Endodermal cell (in vitro differentiated cells): Measurements from ENCODE around the gene PTPRT. TPM values are rescaled to one million over a fixed set of nuclear protein-coding genes. Genes with fewer than 3 reads are reported as not detected.

Experiments used
- DNase-seq: peaks from one replicate; pipeline ENCODE4 v3.0.0-alpha.2; 2017
- H3K27ac ChIP-seq: 2 replicates; pipeline ENCODE4 v1.5.1; 2013; ENCODE audit warnings: mild to moderate bottlenecking, low read depth, low read length, moderate library complexity
- H3K27me3 ChIP-seq: 2 replicates; pipeline ENCODE4 v1.6.1; 2013; ENCODE audit warnings: mild to moderate bottlenecking, low read length, moderate library complexity; ENCODE audit not compliant: insufficient read depth, control insufficient read depth, poor library complexity, severe bottlenecking
- H3K36me3 ChIP-seq: 2 replicates; pipeline ENCODE4 v1.7.0; 2013; ENCODE audit warnings: mild to moderate bottlenecking, low read length, moderate library complexity; ENCODE audit not compliant: control insufficient read depth, insufficient read depth
- H3K4me1 ChIP-seq: one replicate; pipeline ENCODE4 v1.7.0; 2013; ENCODE audit warnings: low read length; ENCODE audit not compliant: control insufficient read depth, insufficient read depth
- H3K4me3 ChIP-seq: 2 replicates; pipeline ENCODE4 v1.5.1; 2013; ENCODE audit warnings: mild to moderate bottlenecking, low read length, moderate library complexity
- H3K9ac ChIP-seq: 2 replicates; pipeline ENCODE4 v1.6.1; 2013; ENCODE audit warnings: mild to moderate bottlenecking, low read length, moderate library complexity; ENCODE audit not compliant: poor library complexity, severe bottlenecking; ENCODE audit errors: extremely low read depth
- H3K9me3 ChIP-seq: 2 replicates; pipeline ENCODE4 v1.6.1; 2013; ENCODE audit warnings: mild to moderate bottlenecking, low read length, moderate library complexity; ENCODE audit not compliant: control insufficient read depth
- H3K27ac Mint-ChIP-seq: 2 replicates; pipeline ENCODE4 v1.8.0; 2020; ENCODE audit warnings: mixed read lengths
- H3K27me3 Mint-ChIP-seq: 2 replicates; pipeline ENCODE4 v1.8.0; 2021; ENCODE audit warnings: mild to moderate bottlenecking, mixed read lengths; ENCODE audit not compliant: insufficient read depth
- H3K36me3 Mint-ChIP-seq: 2 replicates; pipeline ENCODE4 v1.8.0; 2020; ENCODE audit warnings: low read depth, mixed read lengths
- H3K4me1 Mint-ChIP-seq: 2 replicates; pipeline ENCODE4 v1.8.0; 2020; ENCODE audit warnings: mixed read lengths
- H3K4me3 Mint-ChIP-seq: 2 replicates; pipeline ENCODE4 v1.8.0; 2020; ENCODE audit warnings: mild to moderate bottlenecking, moderate library complexity, mixed read lengths
- H3K9me3 Mint-ChIP-seq: 2 replicates; pipeline ENCODE4 v1.8.0; 2020; ENCODE audit warnings: mild to moderate bottlenecking, mixed read lengths
- WGBS, 2 experiments: methylation state at CpG; one replicate each; pipeline versions ENCODE4 v1.1.5 to v1.1.7; 2013; ENCODE audit warnings: missing lambda C conversion rate in 2 of 2, mixed read lengths in 1 of 2; ENCODE audit not compliant: insufficient coverage in 1 of 2, insufficient read length in 1 of 2; 5-methylcytosine and 5-hydroxymethylcytosine counted together
- total RNA-seq, 2 donors: library from RNA; stranded (reverse); fragmentation: NEBNext Ultra II Directional in 1 of 2; extraction: Animal tissue kit (Norgen Biotek cat#: 25700) in 1 of 2; gene quantifications; 2 replicates in 1 of 2; 3 replicates in 1 of 2; pipeline ENCODE4 v1.2.1, GENCODE V29; 2021
- TF ChIP-seq, protein P1 (sequence below): fragments of 200-600 bp; sonication (generic); conservative IDR thresholded peaks from 2 replicates; pipeline ENCODE4 v1.5.0; 2021; ENCODE audit warnings: antibody characterized with exemption, mild to moderate bottlenecking

Gene PTPRT
- total RNA-seq, 2 donors from 2014 or later: 2.3 to 2.7 TPM

- Mint-ChIP-seq H3K4me3 (no peak overlapping the region), H3K4me1 (peaks cover 11% of the 10 kb centered on the region), H3K36me3 (no peaks in the 10 kb centered on the region), H3K27ac (no peak overlapping the region), H3K27me3 (peaks cover 6% of the 10 kb centered on the region), H3K9me3 (peaks cover 3% of the 10 kb centered on the region)
- H3K9me3 ChIP-seq: no peaks in the 10 kb centered on the region
- H3K36me3 ChIP-seq: no peaks in the 10 kb centered on the region
- H3K27me3 ChIP-seq: no peaks in the 10 kb centered on the region
- no peak for DNase-seq
- 86 to 97% methylated on average over 3 of the region's 3 CpGs for WGBS, 2 experiments
- TF ChIP-seq, protein P1, sequence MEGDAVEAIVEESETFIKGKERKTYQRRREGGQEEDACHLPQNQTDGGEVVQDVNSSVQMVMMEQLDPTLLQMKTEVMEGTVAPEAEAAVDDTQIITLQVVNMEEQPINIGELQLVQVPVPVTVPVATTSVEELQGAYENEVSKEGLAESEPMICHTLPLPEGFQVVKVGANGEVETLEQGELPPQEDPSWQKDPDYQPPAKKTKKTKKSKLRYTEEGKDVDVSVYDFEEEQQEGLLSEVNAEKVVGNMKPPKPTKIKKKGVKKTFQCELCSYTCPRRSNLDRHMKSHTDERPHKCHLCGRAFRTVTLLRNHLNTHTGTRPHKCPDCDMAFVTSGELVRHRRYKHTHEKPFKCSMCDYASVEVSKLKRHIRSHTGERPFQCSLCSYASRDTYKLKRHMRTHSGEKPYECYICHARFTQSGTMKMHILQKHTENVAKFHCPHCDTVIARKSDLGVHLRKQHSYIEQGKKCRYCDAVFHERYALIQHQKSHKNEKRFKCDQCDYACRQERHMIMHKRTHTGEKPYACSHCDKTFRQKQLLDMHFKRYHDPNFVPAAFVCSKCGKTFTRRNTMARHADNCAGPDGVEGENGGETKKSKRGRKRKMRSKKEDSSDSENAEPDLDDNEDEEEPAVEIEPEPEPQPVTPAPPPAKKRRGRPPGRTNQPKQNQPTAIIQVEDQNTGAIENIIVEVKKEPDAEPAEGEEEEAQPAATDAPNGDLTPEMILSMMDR: no peak
- H3K27ac ChIP-seq: no peak overlapping the region
- no peak overlapping the region for H3K9ac ChIP-seq
- no peaks in the 10 kb centered on the region for H3K4me1 ChIP-seq
- H3K4me3 ChIP-seq: no peak overlapping the region
Observed at GRCh38 chr20:43229696-43230095, 40.0 kb upstream of the PTPRT start.

DNA sequence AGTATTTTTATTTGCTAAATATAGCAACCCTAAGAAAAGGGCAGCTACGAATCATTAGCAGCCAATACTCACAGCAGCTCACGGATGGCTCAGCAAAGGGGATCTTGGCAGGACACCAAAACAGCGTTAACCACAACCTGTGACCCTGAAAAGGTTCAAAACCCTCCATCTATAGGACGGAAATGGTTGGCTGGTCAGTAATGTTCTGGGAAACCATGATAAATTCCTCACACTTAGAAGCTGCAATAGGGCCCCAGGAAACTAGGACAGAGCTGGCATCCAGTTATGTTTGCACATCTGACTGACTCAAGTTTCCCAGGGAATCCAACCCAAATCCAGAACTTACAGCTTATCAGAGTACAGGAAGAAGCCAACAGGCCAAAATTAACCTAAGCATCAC lies 30.9 kb upstream of the PTPRT start:
- TF ChIP-seq, protein P1: no peak
- no peak overlapping the region for H3K27ac ChIP-seq
- no peaks in the 10 kb centered on the region for H3K27me3 ChIP-seq
- no peaks in the 10 kb centered on the region for H3K4me1 ChIP-seq
- DNase-seq: no peak
- no peaks in the 10 kb centered on the region for H3K9me3 ChIP-seq
- Mint-ChIP-seq H3K36me3 (no peaks in the 10 kb centered on the region), H3K9me3 (no peaks in the 10 kb centered on the region), H3K4me3 (no peak overlapping the region), H3K27me3 (peaks cover 18% of the 10 kb centered on the region), H3K4me1 (peaks cover 3% of the 10 kb centered on the region), H3K27ac (no peak overlapping the region)
- no peaks in the 10 kb centered on the region for H3K36me3 ChIP-seq
- no peak overlapping the region for H3K9ac ChIP-seq
- WGBS, 2 experiments: 92 to 96% methylated on average over 3 to 4 of the region's 4 CpGs
- no peak overlapping the region for H3K4me3 ChIP-seq

DNA sequence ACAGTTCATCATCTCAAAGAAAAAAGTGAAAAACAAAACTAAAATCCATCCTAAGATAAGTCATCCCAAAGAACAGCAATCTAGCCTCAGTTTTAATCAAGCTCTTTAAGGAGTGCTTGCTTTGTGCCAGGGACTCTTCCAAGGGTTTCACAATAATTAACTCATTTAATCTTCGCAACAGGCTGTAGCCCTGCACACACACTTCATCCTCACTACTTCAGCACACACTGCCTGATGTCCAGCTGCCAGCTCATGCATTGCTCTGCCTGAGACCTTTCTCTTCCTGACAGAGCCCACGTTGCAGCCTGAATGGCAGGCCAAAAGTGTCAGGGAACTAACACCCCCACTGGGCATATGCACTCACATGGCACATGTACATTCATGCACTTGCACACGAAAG lies 21.2 kb upstream of the PTPRT start:
- Histone ChIP-seq H3K36me3 (no peaks in the 10 kb centered on the region), H3K9me3 (no peaks in the 10 kb centered on the region), H3K4me3 (no peak overlapping the region), H3K9ac (no peak overlapping the region), H3K4me1 (peaks cover 8% of the 10 kb centered on the region), H3K27me3 (no peaks in the 10 kb centered on the region), H3K27ac (no peak overlapping the region)
- Mint-ChIP-seq H3K36me3 (no peaks in the 10 kb centered on the region), H3K27ac (no peak overlapping the region), H3K4me3 (no peak overlapping the region), H3K4me1 (peaks cover 23% of the 10 kb centered on the region), H3K9me3 (no peaks in the 10 kb centered on the region), H3K27me3 (peaks cover 10% of the 10 kb centered on the region)
- WGBS, 2 experiments: 62 to 67% methylated on average over 3 of the region's 3 CpGs
- DNase-seq: no peak
- TF ChIP-seq, protein P1: no peak
